HG03457 (cell line): ENCODE measurements around the gene COL12A1.
A peak's percentile ranks its signal among the peaks of the same experiment; 100 is the strongest.

ENCODE experiments used
- ATAC-seq: cut with Tn5 transposase; IDR thresholded peaks from one replicate; pipeline ENCODE4 v1.9.1; 2021; ENCODE audit warnings: moderate number of reproducible peaks; ENCODE audit not compliant: unreplicated experiment

Gene COL12A1

GRCh38 chr6:75180864-75181263 is 25.0 kb downstream of the COL12A1 start:
- ATAC-seq = no peak

GRCh38 chr6:75178757-75179156 is 27.1 kb downstream of the COL12A1 start:
- ATAC-seq = no peak

GRCh38 chr6:75176076-75176582 is 29.7 kb downstream of the COL12A1 start:
- ATAC-seq = no peak

- no peak for ATAC-seq
Measured at GRCh38 chr6:75171986-75172385, 33.9 kb downstream of the COL12A1 start.

GRCh38 chr6:75171567-75171966 is 34.3 kb downstream of the COL12A1 start:
- no peak for ATAC-seq

GRCh38 chr6:75170691-75171560 is 34.9 kb downstream of the COL12A1 start:
- no peak for ATAC-seq

- ATAC-seq = no peak
Measured at GRCh38 chr6:75169689-75170586, 35.9 kb downstream of the COL12A1 start.

- ATAC-seq = no peak
Measured at GRCh38 chr6:75167851-75168250, 38.0 kb downstream of the COL12A1 start.

GRCh38 chr6:75167325-75167724 is 38.5 kb downstream of the COL12A1 start:
- ATAC-seq = no peak

- no peak for ATAC-seq
Measured at GRCh38 chr6:75166773-75167172, 39.1 kb downstream of the COL12A1 start.

- ATAC-seq = no peak
Measured at GRCh38 chr6:75166236-75166635, 39.6 kb downstream of the COL12A1 start.

GRCh38 chr6:75158176-75158575 is 47.7 kb downstream of the COL12A1 start:
- ATAC-seq = no peak

GRCh38 chr6:75157336-75157735 is 48.5 kb downstream of the COL12A1 start:
- ATAC-seq = no peak

- no peak for ATAC-seq
Measured at GRCh38 chr6:75156186-75156878, 49.5 kb downstream of the COL12A1 start.

- ATAC-seq = no peak
Measured at GRCh38 chr6:75155631-75156030, 50.2 kb downstream of the COL12A1 start.

GRCh38 chr6:75154973-75155372 is 50.9 kb downstream of the COL12A1 start:
- no peak for ATAC-seq

GRCh38 chr6:75150685-75151412 is 55.0 kb downstream of the COL12A1 start:
- no peak for ATAC-seq

- no peak for ATAC-seq
Measured at GRCh38 chr6:75149696-75150095, 56.2 kb downstream of the COL12A1 start.

GRCh38 chr6:75149240-75149639 is 56.6 kb downstream of the COL12A1 start:
- no peak for ATAC-seq

- ATAC-seq = peak; percentile 94
Measured at GRCh38 chr6:75147512-75147911, 58.3 kb downstream of the COL12A1 start.
